Measurements from ENCODE around the gene PTOV1.

PTOV1 gene

DNA sequence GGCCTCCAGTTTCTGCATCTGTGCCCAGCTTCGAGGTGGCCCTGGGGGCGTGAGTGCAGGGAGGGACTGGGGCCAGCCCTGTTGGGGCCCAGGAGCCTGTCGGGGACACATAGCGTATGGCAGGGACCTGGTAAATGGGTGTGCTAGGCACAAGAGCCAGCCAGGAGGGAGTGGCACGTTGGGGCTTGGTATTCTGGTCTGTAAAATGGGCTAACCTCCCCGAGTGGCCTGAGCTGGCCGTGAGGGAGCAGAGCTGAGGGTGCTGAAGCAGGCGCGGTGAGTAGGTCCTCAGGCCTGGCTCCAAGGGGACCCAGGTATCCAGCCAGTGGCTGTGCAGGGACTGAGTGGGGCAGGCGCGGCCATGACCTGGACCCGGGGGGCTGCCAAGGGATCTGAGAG, 4.3 kb downstream of the PTOV1 start:
- TF ChIP-seq POLR2A (IDR thresholded peaks at IDR 0.05; ENCODE audit: low read depth, low read length): no peak
- no peak for TF ChIP-seq POU2F2 (IDR thresholded peaks at IDR 0.05; ENCODE audit: low read depth, low read length)
- no peak for TF ChIP-seq PAX5 (IDR thresholded peaks at IDR 0.05; ENCODE audit: insufficient read depth, low read length, severe bottlenecking)
- TF ChIP-seq TAF1 (IDR thresholded peaks at IDR 0.05; ENCODE audit: low read depth, low read length): no peak
- no peak for TF ChIP-seq SPI1 (IDR thresholded peaks at IDR 0.05; ENCODE audit: low read depth, low read length)
- no peak for TF ChIP-seq POLR2AphosphoS5 (IDR thresholded peaks at IDR 0.05; ENCODE audit: low read depth, low read length)
- FAIRE-seq (no peak), DNase-seq (ENCODE audit: insufficient read length, low spot score) (no peak)

DNA sequence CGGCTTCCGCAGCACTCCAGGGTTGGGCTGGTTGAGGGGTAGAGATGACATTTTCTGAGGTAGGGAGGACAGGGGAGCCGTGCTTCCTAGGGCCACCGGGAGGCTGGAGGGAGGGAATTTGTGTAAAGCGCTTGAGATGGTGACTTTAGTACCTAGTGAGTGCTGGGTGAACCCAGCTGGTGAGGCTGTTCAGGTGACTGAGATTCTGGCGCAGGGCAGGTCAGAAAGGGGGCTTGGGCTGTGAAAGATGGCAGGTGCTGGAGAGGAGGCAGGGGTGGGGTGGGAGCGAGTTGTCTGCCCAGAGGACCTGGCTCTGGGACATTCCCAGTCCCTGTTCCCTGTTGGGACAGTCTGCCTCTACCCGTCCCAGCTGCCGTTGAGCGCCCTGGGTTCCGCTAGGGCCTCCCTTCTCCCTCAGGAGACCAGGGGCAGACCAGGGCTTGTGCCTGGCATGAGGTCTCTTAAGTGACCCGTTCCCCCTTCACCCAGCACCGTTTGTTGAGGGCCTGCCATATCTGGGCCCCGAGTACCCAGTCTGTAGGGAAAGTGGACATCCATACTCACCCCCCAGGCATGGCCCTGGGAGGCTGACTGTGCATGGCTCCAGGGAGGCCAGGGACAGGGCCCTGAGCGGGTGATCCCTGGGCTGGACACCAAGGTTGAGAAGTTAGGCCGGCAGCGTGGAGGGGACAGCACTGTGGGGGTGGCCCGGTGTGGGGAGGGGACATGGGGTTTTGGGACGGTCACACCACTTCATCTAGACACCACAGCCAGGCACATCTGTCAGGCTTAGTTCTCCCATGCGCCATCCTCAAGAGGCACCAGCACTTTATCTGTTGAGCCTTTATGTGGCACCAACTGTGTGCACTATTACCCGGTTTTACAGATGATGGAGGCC, 5.0 kb downstream of the PTOV1 start:
- DNase-seq (ENCODE audit: insufficient read length, low spot score) (no peak), FAIRE-seq (no peak)
- no peak; the same call in 1 of the 2 replicates for TF ChIP-seq POU2F2 (IDR thresholded peaks at IDR 0.05; ENCODE audit: low read depth, low read length)
- TF ChIP-seq POLR2A (IDR thresholded peaks at IDR 0.05; ENCODE audit: low read depth, low read length): peak; percentile 20; the same call in 1 of the 2 replicates
- no peak for TF ChIP-seq PAX5 (IDR thresholded peaks at IDR 0.05; ENCODE audit: insufficient read depth, low read length, severe bottlenecking)
- peak; percentile 46 for TF ChIP-seq POLR2AphosphoS5 (IDR thresholded peaks at IDR 0.05; ENCODE audit: low read depth, low read length)

- DNase-seq (ENCODE audit: insufficient read length, low spot score) (no peak), FAIRE-seq (no peak)
- TF ChIP-seq SPI1 (IDR thresholded peaks at IDR 0.05; ENCODE audit: low read depth, low read length) (no peak), PAX5 (IDR thresholded peaks at IDR 0.05; ENCODE audit: insufficient read depth, low read length, severe bottlenecking) (no peak), POLR2A (IDR thresholded peaks at IDR 0.05; ENCODE audit: low read depth, low read length) (no peak), POLR2AphosphoS5 (IDR thresholded peaks at IDR 0.05; ENCODE audit: low read depth, low read length) (no peak)
These were observed 5.6 kb downstream of the PTOV1 start for GRCh38 chr19:49856574-49857021.

- DNase-seq (ENCODE audit: insufficient read length, low spot score) (no peak), FAIRE-seq (no peak)
- peak; percentile 15; the same call in 1 of the 2 replicates for TF ChIP-seq POLR2AphosphoS5 (IDR thresholded peaks at IDR 0.05; ENCODE audit: low read depth, low read length)
- no peak for TF ChIP-seq PAX5 (IDR thresholded peaks at IDR 0.05; ENCODE audit: insufficient read depth, low read length, severe bottlenecking)
- TF ChIP-seq POU2F2 (IDR thresholded peaks at IDR 0.05; ENCODE audit: low read depth, low read length): no peak; the same call in 1 of the 2 replicates
- TF ChIP-seq SPI1 (IDR thresholded peaks at IDR 0.05; ENCODE audit: low read depth, low read length): no peak
- TF ChIP-seq POLR2A (IDR thresholded peaks at IDR 0.05; ENCODE audit: low read depth, low read length): no peak
- no peak for TF ChIP-seq TAF1 (IDR thresholded peaks at IDR 0.05; ENCODE audit: low read depth, low read length)
These were observed 6.3 kb downstream of the PTOV1 start for GRCh38 chr19:49857061-49857837.

GRCh38 chr19:49857838-49858087, 6.8 kb downstream of the PTOV1 start:
- TF ChIP-seq POU2F2 (IDR thresholded peaks at IDR 0.05; ENCODE audit: low read depth, low read length): no peak
- no peak for TF ChIP-seq TAF1 (IDR thresholded peaks at IDR 0.05; ENCODE audit: low read depth, low read length)
- TF ChIP-seq POLR2A (IDR thresholded peaks at IDR 0.05; ENCODE audit: low read depth, low read length): no peak
- no peak for TF ChIP-seq PAX5 (IDR thresholded peaks at IDR 0.05; ENCODE audit: insufficient read depth, low read length, severe bottlenecking)
- no peak for TF ChIP-seq SPI1 (IDR thresholded peaks at IDR 0.05; ENCODE audit: low read depth, low read length)
- no peak for TF ChIP-seq POLR2AphosphoS5 (IDR thresholded peaks at IDR 0.05; ENCODE audit: low read depth, low read length)
- FAIRE-seq: no peak

DNA sequence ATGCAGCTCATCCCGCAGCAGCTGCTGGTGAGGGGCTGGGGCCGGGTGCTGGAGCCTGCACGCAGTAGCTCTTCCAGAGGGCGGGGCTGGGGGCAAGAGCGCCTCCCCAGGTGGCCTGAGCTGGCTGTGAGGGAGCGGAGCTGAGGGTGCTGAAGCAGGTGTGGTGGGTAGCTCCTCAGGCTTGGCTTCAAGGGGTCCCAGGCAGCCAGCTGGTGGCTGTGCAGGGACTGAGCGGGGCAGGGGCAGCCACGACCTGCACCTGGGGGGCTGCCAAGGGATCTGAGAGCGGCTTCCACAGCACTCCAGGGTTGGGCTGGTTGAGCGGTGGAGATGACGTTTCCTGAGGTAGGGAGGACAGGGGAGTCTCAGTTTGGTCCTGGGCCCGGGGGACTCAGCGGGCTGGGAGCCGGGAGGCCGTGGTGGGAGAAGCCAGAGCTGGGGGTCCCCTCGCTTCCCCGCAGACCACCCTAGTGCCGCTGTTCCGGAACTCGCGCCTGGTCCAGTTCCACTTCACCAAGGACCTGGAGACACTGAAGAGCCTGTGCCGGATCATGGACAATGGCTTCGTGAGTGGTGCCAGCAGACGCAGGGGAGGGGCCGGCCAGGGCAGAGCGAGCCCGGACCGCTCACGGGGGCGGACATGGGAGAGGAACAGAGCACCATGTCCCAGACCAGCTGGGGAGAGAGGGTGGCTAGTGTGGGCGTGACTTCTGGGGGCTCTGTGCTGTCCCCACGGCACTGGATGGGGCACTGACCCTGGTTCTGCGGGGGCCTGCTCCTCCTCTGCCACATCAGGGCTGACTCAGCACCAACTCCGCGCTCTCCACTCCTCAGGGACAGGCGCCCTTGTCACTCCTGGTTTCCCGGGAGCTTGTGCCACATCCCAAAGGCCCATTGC, 7.4 kb downstream of the PTOV1 start:
- TF ChIP-seq PAX5 (IDR thresholded peaks at IDR 0.05; ENCODE audit: insufficient read depth, low read length, severe bottlenecking) (no peak), SPI1 (IDR thresholded peaks at IDR 0.05; ENCODE audit: low read depth, low read length) (no peak), TAF1 (IDR thresholded peaks at IDR 0.05; ENCODE audit: low read depth, low read length) (no peak), POU2F2 (IDR thresholded peaks at IDR 0.05; ENCODE audit: low read depth, low read length) (no peak), POLR2AphosphoS5 (IDR thresholded peaks at IDR 0.05; ENCODE audit: low read depth, low read length) (no peak; the same call in none of the 2 replicates), POLR2A (IDR thresholded peaks at IDR 0.05; ENCODE audit: low read depth, low read length) (no peak)
- DNase-seq (ENCODE audit: insufficient read length, low spot score) (no peak), FAIRE-seq (no peak)

More at GRCh38 chr19:49857838-49858087, 6.8 kb downstream of the PTOV1 start:
- no peak for DNase-seq (ENCODE audit: insufficient read length, low spot score)

DNA sequence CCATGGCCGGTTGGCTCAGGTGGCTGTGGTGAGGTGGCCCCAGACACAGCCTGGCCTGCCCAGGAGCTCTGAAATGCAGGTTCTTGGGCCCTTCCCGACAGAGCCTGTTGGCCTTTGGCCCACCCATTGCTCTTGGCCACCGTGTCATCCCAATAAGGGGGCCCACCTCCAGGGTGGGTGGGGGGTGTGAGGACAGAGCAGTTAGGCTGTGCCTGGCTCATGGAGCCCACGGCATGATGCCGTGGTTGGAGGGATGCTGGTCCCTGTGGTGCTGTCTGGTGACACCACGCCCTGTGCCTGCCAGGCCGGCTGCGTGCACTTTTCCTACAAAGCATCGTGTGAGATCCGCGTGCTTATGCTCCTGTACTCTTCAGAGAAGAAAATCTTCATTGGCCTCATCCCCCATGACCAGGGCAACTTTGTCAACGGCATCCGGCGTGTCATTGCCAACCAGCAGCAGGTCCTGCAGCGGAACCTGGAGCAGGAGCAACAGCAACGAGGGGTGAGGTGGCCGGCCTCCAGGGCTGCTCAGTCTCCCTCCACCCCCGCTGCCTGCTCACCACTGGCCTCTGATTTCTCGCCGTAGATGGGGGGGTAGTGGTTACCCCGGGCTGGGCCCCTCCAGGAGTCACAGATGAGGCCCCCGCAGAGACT, 8.8 kb downstream of the PTOV1 start:
- FAIRE-seq (no peak), DNase-seq (ENCODE audit: insufficient read length, low spot score) (no peak)
- TF ChIP-seq TAF1 (IDR thresholded peaks at IDR 0.05; ENCODE audit: low read depth, low read length): no peak
- TF ChIP-seq PAX5 (IDR thresholded peaks at IDR 0.05; ENCODE audit: insufficient read depth, low read length, severe bottlenecking): no peak
- TF ChIP-seq POLR2AphosphoS5 (IDR thresholded peaks at IDR 0.05; ENCODE audit: low read depth, low read length): no peak; the same call in 1 of the 2 replicates
- TF ChIP-seq POU2F2 (IDR thresholded peaks at IDR 0.05; ENCODE audit: low read depth, low read length): no peak
- no peak for TF ChIP-seq POLR2A (IDR thresholded peaks at IDR 0.05; ENCODE audit: low read depth, low read length)

DNA sequence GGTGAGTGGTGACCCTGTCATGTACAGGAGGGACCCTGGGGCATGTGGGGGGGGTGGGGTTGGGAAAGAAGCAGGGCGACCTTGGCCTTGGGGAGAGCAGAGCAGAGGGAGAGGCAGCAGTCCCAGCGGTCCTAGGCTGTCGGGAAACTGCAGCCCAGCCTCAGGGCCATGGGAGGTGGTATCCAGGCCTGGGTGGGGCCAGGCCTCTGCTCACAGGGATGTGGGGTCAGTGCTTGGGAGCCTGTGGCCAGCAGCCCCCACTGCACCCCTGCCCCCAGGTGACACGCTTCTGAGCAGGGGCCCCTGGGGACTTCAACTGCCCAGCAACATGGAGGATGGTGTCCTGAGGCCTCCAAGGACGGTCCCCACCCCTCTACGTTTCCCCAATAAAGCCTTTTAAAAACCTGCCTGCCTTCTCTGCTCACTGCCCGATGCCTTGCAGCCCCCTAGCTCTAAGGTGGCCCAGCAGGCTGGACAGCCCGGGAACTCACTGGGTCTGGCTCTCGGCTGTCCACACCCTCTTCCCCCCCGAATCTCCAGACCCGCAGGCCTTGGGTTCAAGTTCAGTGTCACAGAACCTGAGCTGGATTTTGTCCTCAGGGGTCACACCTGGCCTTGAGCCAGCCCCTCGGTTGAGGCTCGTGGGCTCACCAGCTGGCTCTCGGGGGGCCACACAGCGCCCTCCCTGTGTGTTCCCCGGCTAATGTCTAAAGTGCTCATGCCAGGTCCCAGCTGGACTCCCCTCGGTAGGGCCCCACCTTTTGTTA, 9.6 kb downstream of the PTOV1 start:
- FAIRE-seq (no peak), DNase-seq (ENCODE audit: insufficient read length, low spot score) (no peak)

More for the DNA sequence above, 9.6 kb downstream of the PTOV1 start:
- TF ChIP-seq SPI1 (IDR thresholded peaks at IDR 0.05; ENCODE audit: low read depth, low read length) (no peak), POLR2AphosphoS5 (IDR thresholded peaks at IDR 0.05; ENCODE audit: low read depth, low read length) (no peak), POLR2A (IDR thresholded peaks at IDR 0.05; ENCODE audit: low read depth, low read length) (0 out of 2 replicates have a peak, but pooled peaks have one; percentile 25), PAX5 (IDR thresholded peaks at IDR 0.05; ENCODE audit: insufficient read depth, low read length, severe bottlenecking) (no peak), TAF1 (IDR thresholded peaks at IDR 0.05; ENCODE audit: low read depth, low read length) (no peak), POU2F2 (IDR thresholded peaks at IDR 0.05; ENCODE audit: low read depth, low read length) (no peak)

Data from GM12891 (cell line).